H9 (cell line): ENCODE measurements around the gene MARCHF3. TPM values are rescaled to one million over a fixed set of nuclear protein-coding genes. Genes with fewer than 3 reads are reported as not detected.
"Not testable (repeated sequence)": the region's sequence is repeated elsewhere in the genome, so short reads cannot be mapped to it uniquely, and the experiment has no call there.

Source experiments
- DNase-seq: peaks from one replicate; pipeline ENCODE4 v3.0.0-alpha.2; 2017
- H2AFZ ChIP-seq: one replicate; pipeline ENCODE4 v1.6.1; 2013; ENCODE audit warnings: mild to moderate bottlenecking, low read length, control low read depth, moderate library complexity
- H2AK5ac ChIP-seq: 2 replicates; pipeline ENCODE4 v1.6.1; 2013; ENCODE audit warnings: low read length, control low read depth, mixed read lengths; ENCODE audit not compliant: insufficient read length
- H2BK120ac ChIP-seq: one replicate; pipeline ENCODE4 v1.6.1; 2013; ENCODE audit warnings: low read depth, mild to moderate bottlenecking, low read length, control low read depth, inconsistent platforms; ENCODE audit not compliant: poor library complexity, severe bottlenecking
- H2BK12ac ChIP-seq: 2 replicates; pipeline ENCODE4 v1.6.1; 2013; ENCODE audit warnings: low read length, control low read depth, mixed read lengths, low read depth; ENCODE audit not compliant: insufficient read length
- H2BK15ac ChIP-seq: 2 replicates; pipeline ENCODE4 v1.6.1; 2013; ENCODE audit warnings: low read depth, low read length, control low read depth
- H2BK20ac ChIP-seq: one replicate; pipeline ENCODE4 v1.6.1; 2013; ENCODE audit warnings: low read depth, mild to moderate bottlenecking, low read length, control low read depth, inconsistent platforms; ENCODE audit not compliant: poor library complexity, severe bottlenecking
- H2BK5ac ChIP-seq: 2 replicates; pipeline ENCODE4 v1.6.1; 2013; ENCODE audit warnings: low read length, control low read depth, mixed read lengths; ENCODE audit not compliant: insufficient read length
- H3K14ac ChIP-seq: 2 replicates; pipeline ENCODE4 v1.6.1; 2013; ENCODE audit warnings: low read length, control low read depth; ENCODE audit not compliant: insufficient read depth
- H3K18ac ChIP-seq: 2 replicates; pipeline ENCODE4 v1.6.1; 2013; ENCODE audit warnings: low read depth, mild to moderate bottlenecking, mixed read lengths, low read length, control low read depth; ENCODE audit not compliant: insufficient read length
- H3K23ac ChIP-seq: 2 replicates; pipeline ENCODE4 v1.6.1; 2013; ENCODE audit warnings: low read length, control low read depth, mixed read lengths, low read depth; ENCODE audit not compliant: insufficient read length
- H3K23me2 ChIP-seq: 2 replicates; pipeline ENCODE4 v1.6.1; 2013; ENCODE audit warnings: low read depth, mild to moderate bottlenecking, mixed read lengths, low read length, control low read depth; ENCODE audit not compliant: insufficient read length, poor library complexity, severe bottlenecking
- H3K27ac ChIP-seq: 2 replicates; pipeline ENCODE4 v1.5.1; 2013; ENCODE audit warnings: low read length, control low read depth, mixed read lengths, low read depth; ENCODE audit not compliant: insufficient read length
- H3K27me3 ChIP-seq: 2 replicates; pipeline ENCODE4 v1.6.1; 2013; ENCODE audit warnings: low read length, control low read depth, inconsistent platforms; ENCODE audit not compliant: insufficient read depth
- H3K4ac ChIP-seq: 2 replicates; pipeline ENCODE4 v1.6.1; 2013; ENCODE audit warnings: low read depth, mild to moderate bottlenecking, control low read depth, inconsistent platforms, low read length, moderate library complexity
- H3K4me1 ChIP-seq: 2 replicates; pipeline ENCODE4 v1.6.1; 2013; ENCODE audit warnings: low read length, control low read depth, inconsistent platforms; ENCODE audit not compliant: insufficient read depth
- H3K4me2 ChIP-seq: 2 replicates; pipeline ENCODE4 v1.6.1; 2013; ENCODE audit warnings: low read length, control low read depth, mixed read lengths; ENCODE audit not compliant: insufficient read length, insufficient read depth
- H3K56ac ChIP-seq: 2 replicates; pipeline ENCODE4 v1.6.1; 2013; ENCODE audit warnings: low read depth, mild to moderate bottlenecking, mixed read lengths, low read length, control low read depth; ENCODE audit not compliant: insufficient read length
- H3K79me1 ChIP-seq: 2 replicates; pipeline ENCODE4 v1.6.1; 2013; ENCODE audit warnings: low read depth, mild to moderate bottlenecking, moderate library complexity, low read length, control low read depth, inconsistent platforms; ENCODE audit not compliant: insufficient read depth, poor library complexity, severe bottlenecking
- H3K79me2 ChIP-seq: 2 replicates; pipeline ENCODE4 v1.6.1; 2013; ENCODE audit warnings: low read length, control low read depth, inconsistent platforms; ENCODE audit not compliant: insufficient read depth
- H3K9ac ChIP-seq: 2 replicates; pipeline ENCODE4 v1.6.1; 2013; ENCODE audit warnings: low read length, control low read depth, mixed read lengths; ENCODE audit not compliant: insufficient read length; ENCODE audit errors: extremely low read depth
- H3K9me3 ChIP-seq: one replicate; pipeline ENCODE4 v1.6.1; 2013; ENCODE audit warnings: low read depth, low read length, inconsistent platforms; ENCODE audit not compliant: control insufficient read depth
- H3T11ph ChIP-seq: one replicate; pipeline ENCODE4 v1.6.1; 2013; ENCODE audit warnings: mild to moderate bottlenecking, low read length, control low read depth, inconsistent platforms
- H4K20me1 ChIP-seq: one replicate; pipeline ENCODE4 v1.6.1; 2013; ENCODE audit not compliant: control insufficient read depth, insufficient read length, insufficient read depth
- H4K5ac ChIP-seq: 2 replicates; pipeline ENCODE4 v1.6.1; 2013; ENCODE audit warnings: low read depth, mild to moderate bottlenecking, mixed read lengths, low read length, control low read depth; ENCODE audit not compliant: insufficient read length
- H4K8ac ChIP-seq: replicated peaks from 2 replicates; pipeline ENCODE4 v1.6.1; 2013; ENCODE audit warnings: low read length, control low read depth, mixed read lengths, low read depth; ENCODE audit not compliant: insufficient read length
- H4K91ac ChIP-seq: 2 replicates; pipeline ENCODE4 v1.6.1; 2013; ENCODE audit warnings: low read depth, mild to moderate bottlenecking, moderate library complexity, mixed read lengths, low read length, control low read depth; ENCODE audit not compliant: insufficient read length
- H3K27ac Mint-ChIP-seq, 3 experiments: 2 replicates in 2 of 3; 3 replicates in 1 of 3; pipeline ENCODE4 v1.8.0; 2020 to 2021; ENCODE audit warnings: mixed read lengths in 3 of 3, mild to moderate bottlenecking in 1 of 3, moderate library complexity in 1 of 3
- H3K27me3 Mint-ChIP-seq: 2 replicates; pipeline ENCODE4 v1.8.0; 2021; ENCODE audit warnings: low read depth, mild to moderate bottlenecking, moderate library complexity, mixed read lengths
- H3K36me3 Mint-ChIP-seq, 3 experiments: 2 replicates in 2 of 3; 3 replicates in 1 of 3; pipeline ENCODE4 v1.8.0; 2020 to 2021; ENCODE audit warnings: low read depth in 3 of 3, mixed read lengths in 3 of 3; ENCODE audit not compliant: insufficient read depth in 1 of 3
- H3K4me1 Mint-ChIP-seq, 2 experiments: 2 replicates each; pipeline ENCODE4 v1.8.0; 2020; ENCODE audit warnings: mixed read lengths in 2 of 2
- H3K4me3 Mint-ChIP-seq, 2 experiments: 2 replicates in 1 of 2; 3 replicates in 1 of 2; pipeline ENCODE4 v1.8.0; 2020 to 2021; ENCODE audit warnings: mild to moderate bottlenecking in 2 of 2, mixed read lengths in 2 of 2, moderate library complexity in 1 of 2
- H3K9me3 Mint-ChIP-seq, 2 experiments: 2 replicates in 1 of 2; 3 replicates in 1 of 2; pipeline ENCODE4 v1.8.0; 2020; ENCODE audit warnings: mild to moderate bottlenecking in 2 of 2, mixed read lengths in 2 of 2, moderate library complexity in 1 of 2
- WGBS: extraction: QIAGEN DNeasy Blood & Tissue Kit; methylation state at CpG from one replicate; pipeline ENCODE4 v1.1.7; 2013; ENCODE audit warnings: missing lambda C conversion rate, low lambda C conversion rate, mixed read lengths; ENCODE audit not compliant: insufficient read length; ENCODE audit errors: extremely low coverage; 5-methylcytosine and 5-hydroxymethylcytosine counted together
- total RNA-seq: library from RNA; stranded (reverse); gene quantifications from 2 replicates; pipeline ENCODE4 v1.2.1, GENCODE V29; 2021
- TF ChIP-seq, protein P1 (sequence below): fragments of 200-600 bp; sonication (generic); conservative IDR thresholded peaks from 3 replicates; pipeline ENCODE4 v1.8.0; 2021; ENCODE audit warnings: antibody characterized with exemption, mild to moderate bottlenecking

MARCHF3 gene
- total RNA-seq, 1 experiment from 2014 or later: 17.7 TPM

DNA sequence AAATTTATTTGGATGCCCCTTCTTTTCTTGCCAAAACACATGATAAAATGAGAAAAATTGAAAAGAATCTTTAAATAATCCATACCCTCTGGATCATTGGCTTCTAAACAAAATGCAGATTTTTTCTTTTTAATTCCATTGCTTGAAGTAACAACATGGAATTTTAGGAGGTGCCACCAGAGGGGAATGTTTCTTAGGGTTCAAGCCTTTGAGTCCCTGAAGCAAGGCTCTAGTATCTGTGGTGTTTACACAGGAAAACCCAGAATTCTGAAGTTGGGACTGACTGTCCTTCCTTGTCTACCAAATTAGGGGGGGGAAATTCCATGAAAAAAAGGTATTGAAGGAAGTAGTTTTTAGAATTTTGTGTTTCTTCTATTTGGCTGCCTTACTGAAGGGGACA lies 184.0 kb downstream of the MARCHF3 start:
- Mint-ChIP-seq H3K4me3 (no peak overlapping the region), H3K27me3 (no peaks in the 10 kb centered on the region), H3K27ac (peak overlapping the region; percentile 8 to 93 (median 12); a peak in 5 of 7 replicates), H3K4me1 (peaks cover 70 to 73% of the 10 kb centered on the region in 2 experiments), H3K36me3 (peaks cover 0 to 13% (median 4%) of the 10 kb centered on the region in 3 experiments; a peak in 5 of 7 replicates), H3K9me3 (0 out of 5 replicates have a peak, but pooled peaks cover 0 to 1% of the 10 kb centered on the region in 2 experiments)
- Histone ChIP-seq H4K91ac (no peak overlapping the region), H3K9me3 (no peaks in the 10 kb centered on the region), H3K27ac (no peak overlapping the region), H3K4ac (no peak overlapping the region), H2BK120ac (no peak overlapping the region), H3T11ph (no peak overlapping the region), H2AFZ (no peak overlapping the region), H3K56ac (no peak overlapping the region), H2BK12ac (no peak overlapping the region), H3K23me2 (peaks cover 3% of the 10 kb centered on the region), H3K4me2 (no peak overlapping the region), H2BK15ac (no peak overlapping the region), H3K27me3 (no peaks in the 10 kb centered on the region), H3K14ac (no peak overlapping the region), H3K9ac (no peak overlapping the region), H4K20me1 (no peaks in the 10 kb centered on the region), H3K18ac (no peak overlapping the region), H4K5ac (no peak overlapping the region), H3K79me2 (no peaks in the 10 kb centered on the region; the same call in 1 of the 2 replicates), H2BK5ac (no peak overlapping the region), H3K79me1 (no peaks in the 10 kb centered on the region), H2BK20ac (no peak overlapping the region), H3K4me1 (peaks cover 13% of the 10 kb centered on the region), H2AK5ac (no peak overlapping the region), H4K8ac (no peak overlapping the region), H3K23ac (no peak overlapping the region)
- TF ChIP-seq, protein P1, sequence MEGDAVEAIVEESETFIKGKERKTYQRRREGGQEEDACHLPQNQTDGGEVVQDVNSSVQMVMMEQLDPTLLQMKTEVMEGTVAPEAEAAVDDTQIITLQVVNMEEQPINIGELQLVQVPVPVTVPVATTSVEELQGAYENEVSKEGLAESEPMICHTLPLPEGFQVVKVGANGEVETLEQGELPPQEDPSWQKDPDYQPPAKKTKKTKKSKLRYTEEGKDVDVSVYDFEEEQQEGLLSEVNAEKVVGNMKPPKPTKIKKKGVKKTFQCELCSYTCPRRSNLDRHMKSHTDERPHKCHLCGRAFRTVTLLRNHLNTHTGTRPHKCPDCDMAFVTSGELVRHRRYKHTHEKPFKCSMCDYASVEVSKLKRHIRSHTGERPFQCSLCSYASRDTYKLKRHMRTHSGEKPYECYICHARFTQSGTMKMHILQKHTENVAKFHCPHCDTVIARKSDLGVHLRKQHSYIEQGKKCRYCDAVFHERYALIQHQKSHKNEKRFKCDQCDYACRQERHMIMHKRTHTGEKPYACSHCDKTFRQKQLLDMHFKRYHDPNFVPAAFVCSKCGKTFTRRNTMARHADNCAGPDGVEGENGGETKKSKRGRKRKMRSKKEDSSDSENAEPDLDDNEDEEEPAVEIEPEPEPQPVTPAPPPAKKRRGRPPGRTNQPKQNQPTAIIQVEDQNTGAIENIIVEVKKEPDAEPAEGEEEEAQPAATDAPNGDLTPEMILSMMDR: peak; percentile 38; the same call in 1 of the 3 replicates
- no peak for DNase-seq

DNA sequence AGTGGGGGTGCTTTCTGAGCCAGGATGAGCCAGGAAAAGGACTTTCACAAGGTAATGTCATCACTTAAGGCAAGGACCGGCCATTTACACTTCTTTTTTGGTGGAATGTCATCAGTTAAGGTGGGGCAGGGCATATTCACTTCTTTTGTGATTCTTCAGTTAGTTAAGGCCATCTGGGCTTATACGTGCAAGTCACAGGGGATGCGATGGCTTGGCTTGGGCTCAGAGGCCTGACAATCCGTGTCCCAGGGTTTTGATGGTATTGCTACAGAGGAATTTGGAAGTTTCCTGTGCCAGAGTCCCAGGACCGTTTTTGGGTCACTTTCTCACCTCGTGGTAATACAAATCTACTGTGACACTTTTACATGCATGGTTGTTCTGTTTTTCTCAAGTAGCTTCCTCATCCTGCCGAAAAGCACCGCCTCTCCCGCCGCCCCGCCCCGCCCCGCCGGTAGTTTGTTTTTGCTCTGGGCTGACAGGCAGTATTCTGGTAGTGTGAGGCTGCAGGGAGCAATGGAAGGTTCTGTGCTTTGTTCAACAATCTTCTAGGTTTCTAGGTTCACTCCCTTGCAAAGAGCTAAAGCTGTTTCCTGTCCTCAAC lies 184.8 kb downstream of the MARCHF3 start:
- H3K56ac ChIP-seq, H3K27me3 ChIP-seq, H3K9me3 Mint-ChIP-seq, H2BK120ac ChIP-seq, H2BK20ac ChIP-seq, H3K27me3 Mint-ChIP-seq, H3K79me2 ChIP-seq, H3K23ac ChIP-seq, H2AFZ ChIP-seq, H3K4me1 ChIP-seq, H4K5ac ChIP-seq, H2BK5ac ChIP-seq, H2BK15ac ChIP-seq, H3K18ac ChIP-seq, H3K23me2 ChIP-seq, H3K14ac ChIP-seq, H4K8ac ChIP-seq, H3K79me1 ChIP-seq, H2BK12ac ChIP-seq, H3K9me3 ChIP-seq, H2AK5ac ChIP-seq, H4K20me1 ChIP-seq, H4K91ac ChIP-seq, H3T11ph ChIP-seq, H3K4ac ChIP-seq: not testable (repeated sequence)
- Histone ChIP-seq H3K4me2 (peak overlapping the region; percentile 73), H3K9ac (peak overlapping the region; percentile 7), H3K27ac (peak overlapping the region; percentile 79)
- Mint-ChIP-seq H3K4me1 (peaks cover 72 to 73% of the 10 kb centered on the region in 2 experiments), H3K4me3 (peak overlapping the region; percentile 29 to 89; a peak in 4 of 5 replicates), H3K27ac (peak overlapping the region; percentile 72 to 98 (median 77); a peak in 6 of 7 replicates), H3K36me3 (peaks cover 0 to 21% (median 6%) of the 10 kb centered on the region in 3 experiments; a peak in 5 of 7 replicates)
- peak; percentile 89 for DNase-seq
- no CpG with 5 or more reads among the region's 14 CpGs for WGBS
